ENCODE data around the gene PBX1.

DNA sequence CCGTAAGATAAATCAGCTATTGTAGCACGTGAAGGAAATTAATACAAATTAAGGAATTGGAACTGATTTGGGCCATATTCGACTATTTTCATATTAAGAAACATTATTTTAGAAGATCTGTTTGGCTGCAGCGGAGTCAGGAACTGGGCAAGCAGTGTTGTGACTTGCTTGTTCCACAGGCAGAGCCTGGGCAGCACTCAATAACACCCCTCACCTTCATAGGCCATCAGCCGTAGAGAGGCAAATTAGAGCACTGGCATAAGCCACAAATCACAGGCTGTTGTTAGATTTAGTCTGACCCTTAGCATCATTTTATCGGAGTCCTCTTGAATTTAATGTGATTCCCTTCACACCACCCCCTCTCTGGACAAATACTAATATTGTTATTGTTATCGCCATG, 72.8 kb downstream of the PBX1 start:
- TF ChIP-seq CTCF (IDR thresholded peaks at IDR 0.05) = no peak
- TF ChIP-seq POLR2A (IDR thresholded peaks at IDR 0.05) = no peak
- no peak for TF ChIP-seq POLR2AphosphoS5 (IDR thresholded peaks at IDR 0.05)

Measured in breast epithelium (tissue), 3 donors.